Stimulated activated CD4-positive, alpha-beta T cell treated with anti-CD3 and anti-CD28 coated beads, Interleukin-1b, Interleukin-23, amount 100 ng/mL, for 4 hours (primary cell): ENCODE measurements around the gene EP300.
"Not testable (repeated sequence)": the region's sequence is repeated elsewhere in the genome, so short reads cannot be mapped to it uniquely, and the experiment has no call there.

Experiments used
- DNase-seq, 2 donors: peaks; one replicate each; pipeline ENCODE4 v3.0.0-alpha.2; 2020; ENCODE audit warnings: low read depth in 2 of 2

The EP300 gene

GRCh38 chr22:41147722-41148121 is 55.3 kb downstream of the EP300 start:
- no peak for DNase-seq

- DNase-seq, result no peak
Observed at GRCh38 chr22:41152902-41153301, 60.5 kb downstream of the EP300 start.

- no peak for DNase-seq
Observed at GRCh38 chr22:41157083-41157482, 64.7 kb downstream of the EP300 start.

- DNase-seq, result no peak
Observed at GRCh38 chr22:41169157-41169556, 76.8 kb downstream of the EP300 start.

- no peak for DNase-seq
Observed at GRCh38 chr22:41171996-41172395, 79.6 kb downstream of the EP300 start.

GRCh38 chr22:41175546-41175945 is 83.2 kb downstream of the EP300 start:
- no peak for DNase-seq

GRCh38 chr22:41177040-41177621 is 84.7 kb downstream of the EP300 start:
- DNase-seq, result no peak

- no peak for DNase-seq
Observed at GRCh38 chr22:41177622-41178424, 85.4 kb downstream of the EP300 start.

- DNase-seq, result no peak
Observed at GRCh38 chr22:41178425-41178975, 86.1 kb downstream of the EP300 start.

- DNase-seq, result not testable (repeated sequence)
Observed at GRCh38 chr22:41180362-41180761, 88.0 kb downstream of the EP300 start.

GRCh38 chr22:41180926-41181325 is 88.5 kb downstream of the EP300 start:
- no peak for DNase-seq

- no peak for DNase-seq
Observed at GRCh38 chr22:41181349-41182241, 89.2 kb downstream of the EP300 start.

GRCh38 chr22:41184679-41185078 is 92.3 kb downstream of the EP300 start:
- no peak for DNase-seq

- no peak for DNase-seq
Observed at GRCh38 chr22:41191467-41191866, 99.1 kb downstream of the EP300 start.

GRCh38 chr22:41193829-41194228 is 101.4 kb downstream of the EP300 start:
- DNase-seq, result no peak

- peak; percentile 72 to 87 for DNase-seq
Observed at GRCh38 chr22:41197038-41197972, 104.9 kb downstream of the EP300 start.

- DNase-seq, result peak; percentile 25 to 39
Observed at GRCh38 chr22:41198027-41198580, 105.7 kb downstream of the EP300 start.

GRCh38 chr22:41201141-41201540 is 108.7 kb downstream of the EP300 start:
- DNase-seq, result no peak

GRCh38 chr22:41203118-41203517 is 110.7 kb downstream of the EP300 start:
- DNase-seq, result no peak

GRCh38 chr22:41204066-41204465 is 111.7 kb downstream of the EP300 start:
- DNase-seq, result no peak
